Activated CD4-positive, alpha-beta T cell treated with anti-CD3 and anti-CD28 coated beads, Interleukin-2, amount 10 ng/mL, durations not matched to agents 7 days and 5 days (primary cell): ENCODE results near the gene MKNK1. TPM values are rescaled to one million over a fixed set of nuclear protein-coding genes. Genes with fewer than 3 reads are reported as not detected.

Experiments
- CTCF ChIA-PET: fragments of 350-600 bp; sonication (Branson Sonifier 250); formaldehyde crosslinking; loops from one replicate; lab custom pipeline; 2021; ENCODE audit warnings: antibody characterized with exemption; lab: Charles Lee
- POLR2A ChIA-PET: fragments of 350-600 bp; sonication (Branson Sonifier 250); formaldehyde crosslinking; loops from one replicate; lab custom pipeline; 2021; ENCODE audit warnings: antibody characterized with exemption; lab: Charles Lee
- DNase-seq: peaks from one replicate; pipeline ENCODE4 v3.0.0-alpha.2; 2020
- H3K27ac Mint-ChIP-seq: one replicate; pipeline ENCODE4 v1.8.0; 2021; ENCODE audit warnings: mild to moderate bottlenecking, moderate library complexity, mixed read lengths
- H3K27me3 Mint-ChIP-seq: one replicate; pipeline ENCODE4 v1.8.0; 2021; ENCODE audit warnings: mixed read lengths
- H3K36me3 Mint-ChIP-seq: one replicate; pipeline ENCODE4 v1.8.0; 2021; ENCODE audit warnings: low read depth, mixed read lengths
- H3K4me1 Mint-ChIP-seq: one replicate; pipeline ENCODE4 v1.8.0; 2021; ENCODE audit warnings: mixed read lengths
- H3K4me3 Mint-ChIP-seq: one replicate; pipeline ENCODE4 v1.8.0; 2021; ENCODE audit warnings: mild to moderate bottlenecking, moderate library complexity, mixed read lengths
- H3K9me3 Mint-ChIP-seq: one replicate; pipeline ENCODE4 v1.8.0; 2021; ENCODE audit warnings: mixed read lengths
- total RNA-seq, 2 experiments: library from RNA; stranded (reverse); gene quantifications; one replicate each; pipeline ENCODE4 v1.2.3, GENCODE V29; 2021

Gene MKNK1
- total RNA-seq, 2 experiments from 2014 or later = 58.2 to 63.3 TPM

DNA sequence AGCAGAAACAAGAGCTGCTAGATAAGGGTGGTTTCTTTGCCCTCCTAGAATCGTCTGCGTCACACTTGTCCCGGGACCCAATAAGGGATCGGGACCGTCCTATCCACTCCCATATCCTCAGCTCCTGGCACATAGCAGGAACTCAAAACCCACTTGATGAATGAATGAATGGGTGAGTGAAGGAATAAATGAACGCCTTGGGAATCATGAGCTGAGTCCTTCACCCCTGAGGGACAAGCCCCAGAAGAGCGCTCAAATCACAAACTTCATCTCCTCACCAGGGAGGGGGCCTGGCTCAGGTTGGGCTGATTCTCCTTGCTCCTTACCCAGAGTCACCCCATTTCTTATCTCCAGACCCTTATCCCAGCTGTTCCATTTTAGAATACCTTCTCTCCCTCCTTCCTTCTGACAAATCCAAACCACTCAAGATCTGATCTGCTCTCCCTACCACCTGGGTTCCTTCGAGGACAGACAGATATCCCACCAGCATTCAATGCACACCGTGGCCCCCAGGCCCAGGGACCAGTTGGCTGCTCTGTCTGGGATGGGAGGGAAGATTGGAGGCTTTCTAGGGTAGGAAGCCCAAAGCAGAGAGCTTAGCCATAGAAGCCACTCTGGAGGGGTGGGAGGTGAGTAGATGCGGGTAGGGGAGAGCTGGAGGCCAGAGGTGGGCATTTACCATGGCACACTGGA is 13.2 kb upstream of the MKNK1 start:
- H3K4me1 Mint-ChIP-seq = peaks cover 46% of the 10 kb centered on the region
- CTCF ChIA-PET = interaction anchor here (0.9 to 3.2 kb wide), 9 partner anchors 10 to 104 kb away, joined by 3 to 16 read pairs (median 5); partner anchors contain the start of gene MKNK1

DNA sequence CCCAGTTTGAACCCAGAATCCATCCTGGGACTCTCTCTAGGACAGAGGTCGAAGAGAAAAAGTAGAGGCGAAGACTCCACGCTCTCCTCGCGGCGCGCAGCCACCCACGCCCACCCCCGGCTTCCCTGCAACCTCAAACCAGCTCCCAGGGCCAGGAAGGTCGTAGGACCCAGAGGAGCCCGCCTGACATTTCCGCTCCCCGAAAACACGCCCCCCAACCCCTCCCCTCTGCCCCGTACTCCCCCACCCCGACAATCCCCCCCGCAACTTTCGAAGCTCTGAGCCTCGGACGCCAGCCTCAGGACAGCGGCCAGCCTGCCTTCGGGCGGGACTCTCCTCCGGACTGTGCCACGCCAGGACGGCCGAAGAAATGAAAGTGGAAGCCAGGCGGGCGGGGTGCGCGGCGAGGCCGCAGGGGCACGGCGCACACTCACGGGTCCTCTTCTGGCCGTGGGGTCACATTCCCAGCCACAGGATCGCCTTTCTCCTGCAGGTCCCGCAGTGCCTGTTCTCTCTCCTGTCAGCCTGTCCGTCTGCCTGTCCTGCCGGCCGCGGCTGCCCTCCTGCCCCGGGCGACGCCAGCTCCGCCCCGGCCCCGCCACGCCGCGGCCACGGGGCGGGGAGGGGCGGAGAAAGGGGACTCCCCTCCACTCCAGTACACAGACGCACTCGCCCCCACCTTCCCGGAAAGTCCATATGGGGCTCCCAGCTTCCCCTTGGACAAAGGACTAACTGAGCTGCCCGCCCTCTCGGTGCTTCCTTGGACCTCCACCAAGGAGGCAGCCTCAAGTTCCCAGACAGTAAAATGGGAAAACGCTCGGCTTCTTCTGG is 12.4 kb upstream of the MKNK1 start, which contains the start of gene MOB3C:
Gene MOB3C, minus strand, starts transcription at position 535 of the 831 bp plus-strand sequence. CDS start 3,490 bp downstream, outside the sequence.
- Mint-ChIP-seq H3K4me3 (peak within 1 kb of the TSS; percentile 92), H3K27ac (peak within 1 kb of the TSS; percentile 86), H3K4me1 (peaks cover 48% of the 10 kb centered on the region), H3K36me3 (peaks cover 7% of the 10 kb centered on the region), H3K27me3 (no peaks in the 10 kb centered on the region), H3K9me3 (no peaks in the 10 kb centered on the region)
- DNase-seq = peak; percentile 66
- POLR2A ChIA-PET = interaction anchor here (1.3 kb wide), 1 partner anchor 12 kb away, joined by 10 read pairs; the partner anchor contains the start of gene MKNK1
- CTCF ChIA-PET = interaction anchor here (0.9 to 3.2 kb wide), 8 partner anchors 9 to 110 kb away, joined by 3 to 16 read pairs (median 5); partner anchors contain the start of gene MKNK1

More for the DNA sequence above, 13.2 kb upstream of the MKNK1 start:
- POLR2A ChIA-PET = interaction anchor here (1.3 kb wide), 1 partner anchor 13 kb away, joined by 10 read pairs; the partner anchor contains the start of gene MKNK1
- Mint-ChIP-seq H3K36me3 (peaks cover 7% of the 10 kb centered on the region), H3K27ac (peak overlapping the region; percentile 86), H3K27me3 (no peaks in the 10 kb centered on the region), H3K9me3 (no peaks in the 10 kb centered on the region), H3K4me3 (peak overlapping the region; percentile 92)
- no peak for DNase-seq

DNA sequence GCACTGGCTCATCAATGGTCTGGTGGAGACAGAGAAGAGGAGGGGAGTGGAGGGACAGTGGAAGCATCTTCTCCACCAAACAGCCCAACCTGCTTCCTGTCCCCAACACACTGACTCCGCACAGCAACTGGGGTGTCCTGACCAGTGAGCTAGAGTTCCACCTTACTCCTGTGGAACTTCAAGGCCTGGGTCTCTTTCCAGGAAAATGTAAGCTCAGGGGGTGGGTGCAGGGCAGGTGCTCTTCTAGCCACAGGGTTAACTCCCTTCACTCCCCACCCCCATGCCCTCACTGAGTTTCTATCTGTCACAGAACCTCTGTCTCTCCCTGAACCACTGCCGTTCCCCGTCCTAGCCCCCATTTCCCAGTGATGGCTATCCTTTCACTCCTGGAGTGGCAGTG is 11.7 kb upstream of the MKNK1 start:
- peak; percentile 23 for DNase-seq
- Mint-ChIP-seq H3K27me3 (no peaks in the 10 kb centered on the region), H3K9me3 (no peaks in the 10 kb centered on the region), H3K4me1 (peaks cover 55% of the 10 kb centered on the region), H3K27ac (peak overlapping the region; percentile 86), H3K4me3 (peak overlapping the region; percentile 92), H3K36me3 (peaks cover 10% of the 10 kb centered on the region)
- CTCF ChIA-PET = interaction anchor here (0.8 to 3.2 kb wide), 6 partner anchors 8 to 110 kb away, joined by 3 to 16 read pairs (median 7); partner anchors contain the start of gene MKNK1
- POLR2A ChIA-PET = interaction anchor here (0.5 to 0.7 kb wide), 2 partner anchors 12 to 32 kb away, joined by 3 to 4 read pairs; partner anchors contain the start of gene MKNK1

DNA sequence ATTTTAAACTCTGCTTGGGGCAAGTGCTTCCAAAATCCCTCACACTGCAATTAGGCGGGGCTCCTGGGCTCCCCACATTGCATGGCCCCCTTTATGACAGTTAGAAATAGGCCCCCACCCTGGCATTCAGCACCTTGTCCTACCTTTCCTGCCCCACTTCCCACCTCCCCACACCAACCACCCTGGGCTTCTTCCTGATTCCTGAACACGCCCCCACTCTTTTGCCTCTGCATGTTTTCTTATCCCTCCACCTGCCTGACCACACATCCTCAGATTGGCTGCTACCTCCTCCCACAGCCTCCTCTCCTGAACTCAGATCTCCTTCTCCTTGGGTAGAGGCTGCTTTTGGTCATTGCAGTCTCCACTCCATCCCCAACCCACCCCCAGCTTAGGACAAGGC is 11.0 kb upstream of the MKNK1 start:
- H3K4me1 Mint-ChIP-seq = peaks cover 55% of the 10 kb centered on the region
- CTCF ChIA-PET = interaction anchor here (0.8 to 3.2 kb wide), 7 partner anchors 8 to 111 kb away, joined by 3 to 16 read pairs (median 9); partner anchors contain the start of gene MKNK1
- no peaks in the 10 kb centered on the region for H3K9me3 Mint-ChIP-seq
- H3K36me3 Mint-ChIP-seq = peaks cover 12% of the 10 kb centered on the region
- no peak for DNase-seq
- H3K27me3 Mint-ChIP-seq = no peaks in the 10 kb centered on the region
- H3K27ac Mint-ChIP-seq = peak overlapping the region; percentile 86
- POLR2A ChIA-PET = interaction anchor here (0.7 kb wide), 1 partner anchor 11 kb away, joined by 4 read pairs; the partner anchor contains the start of gene MKNK1
- peak overlapping the region; percentile 92 for H3K4me3 Mint-ChIP-seq

DNA sequence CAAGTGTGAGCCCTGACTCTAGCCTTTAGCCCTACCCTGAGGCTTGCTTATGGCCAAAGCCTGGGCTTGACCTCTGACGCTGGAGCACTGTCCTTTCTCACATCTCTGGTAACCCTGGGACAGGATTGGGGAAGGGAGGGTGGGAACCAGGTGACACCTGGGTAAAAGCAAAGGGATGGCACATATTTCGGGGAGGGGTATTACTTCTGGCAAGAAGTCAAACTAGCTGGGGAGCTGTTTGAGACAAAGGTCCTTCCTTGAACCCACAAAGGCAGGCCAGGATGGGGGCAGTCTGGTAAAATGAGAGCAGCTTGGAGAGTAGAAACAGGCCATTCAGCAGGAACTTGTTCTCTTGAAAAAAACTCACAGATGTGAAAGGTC is 10.5 kb upstream of the MKNK1 start:
- POLR2A ChIA-PET = no interaction called here
- peak overlapping the region; percentile 92 for H3K4me3 Mint-ChIP-seq
- peaks cover 58% of the 10 kb centered on the region for H3K4me1 Mint-ChIP-seq
- H3K27me3 Mint-ChIP-seq = no peaks in the 10 kb centered on the region
- no peak for DNase-seq
- CTCF ChIA-PET = interaction anchor here (0.8 to 2.7 kb wide), 3 partner anchors 10 to 36 kb away, joined by 3 to 10 read pairs (median 4); partner anchors contain the start of gene MKNK1
- H3K36me3 Mint-ChIP-seq = peaks cover 17% of the 10 kb centered on the region
- no peaks in the 10 kb centered on the region for H3K9me3 Mint-ChIP-seq
- H3K27ac Mint-ChIP-seq = peak overlapping the region; percentile 41

DNA sequence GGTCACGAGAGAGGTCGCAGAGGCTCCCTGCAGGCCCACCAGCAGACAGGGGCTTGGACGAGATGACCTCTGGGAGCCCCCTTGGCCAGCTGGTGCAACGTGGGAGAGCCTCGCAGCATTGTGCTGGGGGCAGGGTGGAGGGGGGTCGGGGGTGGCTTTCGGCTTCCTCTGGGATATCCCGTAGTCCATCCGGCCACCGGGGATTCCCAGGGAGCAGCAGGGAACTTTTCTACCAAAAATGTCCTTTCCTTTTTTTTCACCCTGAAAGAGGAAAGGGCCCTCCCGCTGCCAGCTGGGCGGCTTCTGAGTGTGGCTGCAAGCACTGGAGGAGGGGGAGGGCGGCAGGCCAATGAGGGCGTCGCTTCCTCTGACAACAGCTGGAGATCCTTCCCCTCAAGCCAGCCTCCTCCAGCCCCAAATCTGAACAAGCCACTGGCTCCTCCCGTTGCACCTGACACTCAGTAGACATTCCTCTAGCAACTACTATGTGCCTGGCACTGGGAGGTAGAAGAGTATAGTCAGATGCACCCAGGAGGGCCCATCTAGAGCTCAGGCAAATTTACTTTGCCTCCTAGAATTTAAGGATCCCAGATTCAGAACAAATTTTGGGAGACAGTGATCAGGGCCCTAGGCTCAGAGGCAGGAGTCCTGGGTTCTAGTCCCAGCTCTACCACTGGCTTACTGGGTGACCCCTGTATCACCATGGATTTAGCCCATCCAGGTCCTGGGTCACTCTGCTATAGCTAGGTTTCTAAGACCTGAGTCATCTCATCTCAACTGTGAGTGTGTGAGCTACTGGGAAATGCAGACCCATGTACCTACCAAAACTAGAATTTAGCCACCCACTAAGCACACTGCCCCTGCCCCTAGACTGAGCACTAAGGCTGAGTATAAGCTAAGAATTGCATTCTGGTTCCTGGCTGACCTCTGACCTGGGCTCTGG is 9.9 kb upstream of the MKNK1 start:
- POLR2A ChIA-PET = interaction anchor here (1.0 kb wide), 1 partner anchor 11 kb away, joined by 4 read pairs; no protein-coding TSS in a partner anchor
- Mint-ChIP-seq H3K27me3 (no peaks in the 10 kb centered on the region), H3K4me1 (peaks cover 56% of the 10 kb centered on the region), H3K4me3 (peak overlapping the region; percentile 47), H3K36me3 (peaks cover 24% of the 10 kb centered on the region), H3K9me3 (no peaks in the 10 kb centered on the region), H3K27ac (peak overlapping the region; percentile 78)
- peak; percentile 58 for DNase-seq
- CTCF ChIA-PET = interaction anchor here (0.8 to 2.7 kb wide), 4 partner anchors 9 to 175 kb away, joined by 3 to 10 read pairs (median 4); partner anchors contain the start of gene MKNK1

DNA sequence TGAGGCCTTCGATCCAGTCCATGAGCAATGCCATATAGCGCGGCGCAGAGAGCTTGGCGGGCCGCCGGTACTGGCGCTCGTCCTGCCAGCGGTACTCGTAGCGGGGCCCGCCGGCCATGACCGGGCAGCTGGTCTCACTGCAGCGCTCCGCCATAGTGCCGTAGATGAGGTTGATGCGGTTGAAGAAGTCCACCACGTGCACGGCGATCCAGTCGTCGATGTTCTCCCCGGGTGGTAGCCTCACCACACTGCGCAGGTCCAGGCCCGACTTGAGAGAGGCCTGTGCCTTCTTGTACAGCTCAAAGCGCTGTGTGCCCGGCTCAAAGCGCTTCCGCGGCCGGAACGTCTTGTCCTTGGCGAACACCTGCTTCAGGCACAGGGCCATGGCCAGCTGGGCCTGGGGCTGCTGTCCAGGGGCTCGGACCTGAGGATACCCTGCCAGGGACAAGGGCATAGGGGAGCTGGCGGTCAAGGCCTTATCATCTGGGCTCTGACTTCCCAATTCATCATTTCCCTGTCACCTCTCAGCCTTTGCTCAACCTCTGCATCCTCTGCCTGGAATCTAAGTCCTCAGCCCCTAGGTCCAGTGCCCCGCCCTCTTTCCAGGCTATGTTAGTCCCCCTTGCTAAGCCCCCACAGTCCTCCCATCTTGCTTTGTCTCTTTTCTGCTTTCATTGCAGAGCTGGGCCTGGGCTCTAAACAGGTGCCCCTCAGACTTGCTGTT is 9.0 kb upstream of the MKNK1 start:
- no peak for DNase-seq
- Mint-ChIP-seq H3K4me1 (peaks cover 54% of the 10 kb centered on the region), H3K9me3 (no peaks in the 10 kb centered on the region), H3K36me3 (peaks cover 32% of the 10 kb centered on the region), H3K4me3 (peak overlapping the region; percentile 3), H3K27ac (peak overlapping the region; percentile 78), H3K27me3 (no peaks in the 10 kb centered on the region)
- CTCF ChIA-PET = interaction anchor here (1.0 to 2.7 kb wide), 3 partner anchors 8 to 174 kb away, joined by 3 to 10 read pairs (median 4); partner anchors contain the start of gene MKNK1
- POLR2A ChIA-PET = interaction anchor here (1.0 kb wide), 1 partner anchor 10 kb away, joined by 4 read pairs; no protein-coding TSS in a partner anchor

DNA sequence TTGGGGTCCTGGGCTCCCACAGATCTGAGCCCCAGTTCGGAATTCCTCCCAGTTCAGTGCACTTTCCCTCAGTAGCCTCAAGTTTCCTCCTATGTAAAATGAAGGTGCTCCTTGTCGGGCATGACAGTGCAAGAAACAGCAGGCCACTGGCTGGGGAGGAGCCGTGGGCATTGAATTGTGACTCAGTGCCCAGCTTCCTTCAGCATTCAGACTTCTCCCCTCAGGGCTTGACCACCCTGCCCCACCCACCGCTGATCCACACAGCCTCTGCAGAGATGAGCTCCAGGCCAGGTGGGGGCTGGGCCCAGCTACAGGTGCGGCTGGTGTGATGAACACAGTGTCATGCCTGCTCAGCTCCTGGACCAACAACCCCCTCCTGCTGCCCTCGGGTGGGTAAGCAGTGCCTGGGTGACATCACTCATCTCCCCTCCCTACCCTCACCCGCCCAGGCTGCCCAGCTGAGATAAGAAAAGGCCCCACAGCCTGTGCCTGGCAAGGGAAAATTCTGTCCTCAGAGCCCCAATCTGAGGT is 7.7 kb upstream of the MKNK1 start:
- peaks cover 39% of the 10 kb centered on the region for H3K36me3 Mint-ChIP-seq
- H3K4me3 Mint-ChIP-seq = no peak overlapping the region
- ChIA-PET CTCF (no interaction called here), POLR2A (no interaction called here)
- H3K9me3 Mint-ChIP-seq = no peaks in the 10 kb centered on the region
- H3K27ac Mint-ChIP-seq = peak overlapping the region; percentile 11
- no peaks in the 10 kb centered on the region for H3K27me3 Mint-ChIP-seq
- DNase-seq = no peak
- peaks cover 51% of the 10 kb centered on the region for H3K4me1 Mint-ChIP-seq

DNA sequence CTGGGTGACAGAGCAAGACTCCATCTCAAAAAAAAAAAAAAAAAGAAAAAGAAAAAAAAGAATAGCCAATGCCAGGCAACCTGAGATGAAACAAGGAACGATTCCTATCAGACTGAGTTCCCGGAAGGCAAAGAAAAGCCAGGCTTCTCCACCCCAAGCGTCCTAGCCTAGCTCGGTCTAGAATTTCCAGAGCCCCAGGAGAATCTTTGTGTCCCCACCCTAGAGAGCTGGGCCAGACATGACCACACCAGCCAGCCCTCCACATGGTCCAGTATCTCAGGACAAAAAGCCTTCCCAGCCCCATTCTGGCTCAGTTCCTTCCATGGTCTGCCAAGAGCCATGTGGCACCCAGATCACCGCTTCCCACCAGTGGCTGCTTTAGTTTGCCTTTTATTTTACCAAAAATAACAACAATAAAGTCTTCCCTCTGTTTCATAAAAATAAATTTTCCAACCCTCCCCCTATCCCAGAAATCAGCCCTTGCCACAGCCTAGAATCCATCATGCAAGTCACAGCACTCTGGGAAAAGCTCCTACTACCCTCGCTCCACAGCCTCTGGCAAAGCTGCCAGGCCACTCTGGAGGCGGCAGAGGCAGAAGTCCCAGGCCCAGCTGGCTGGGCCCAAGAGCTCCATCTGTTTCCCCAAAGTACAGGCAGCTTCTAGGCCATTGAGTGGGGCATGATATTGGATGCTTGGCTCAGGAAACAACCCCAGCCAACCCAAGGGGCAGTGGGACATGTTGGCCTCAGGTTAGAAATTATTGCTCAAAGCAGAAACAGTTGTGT is 3.5 kb upstream of the MKNK1 start:
- Mint-ChIP-seq H3K9me3 (no peaks in the 10 kb centered on the region), H3K4me3 (no peak overlapping the region), H3K27ac (peak overlapping the region; percentile 38), H3K4me1 (peaks cover 55% of the 10 kb centered on the region), H3K36me3 (peaks cover 44% of the 10 kb centered on the region), H3K27me3 (no peaks in the 10 kb centered on the region)
- CTCF ChIA-PET = interaction anchor here (1.5 to 2.3 kb wide), 2 partner anchors 9 to 60 kb away, joined by 3 to 12 read pairs; partner anchors contain the start of gene MOB3C
- POLR2A ChIA-PET = interaction anchor here (0.6 kb wide), 1 partner anchor 25 kb away, joined by 3 read pairs; no protein-coding TSS in a partner anchor
- no peak for DNase-seq
